Mammary epithelial cell (primary cell): ENCODE results near the gene KMT2E.

Experiments
- CTCF ChIP-seq, 2 donors: IDR thresholded peaks in 1 of 2; conservative IDR thresholded peaks in 1 of 2; 2 replicates each; pipeline ENCODE4 v1.5.1; 2011 to 2012; ENCODE audit warnings: inconsistent platforms in 2 of 2, low read length in 2 of 2, mild to moderate bottlenecking in 2 of 2, control low read depth in 1 of 2, low read depth in 1 of 2; ENCODE audit not compliant: insufficient read depth in 1 of 2; ENCODE audit errors: extremely low read depth in 1 of 2
- EZH2 ChIP-seq: IDR thresholded peaks from 2 replicates; pipeline ENCODE4 v1.6.1; 2012; ENCODE audit warnings: low read length, inconsistent platforms, borderline replicate concordance

- no peak for TF ChIP-seq CTCF (conservative IDR thresholded peaks at IDR 0.05 in 1 of 2, IDR thresholded peaks at IDR 0.05 in 1 of 2; ENCODE audit: extremely low read depth in 1 of 2, insufficient read depth in 1 of 2, low read depth in 1 of 2, low read length in 2 of 2)
- no peak for TF ChIP-seq EZH2
These were observed 54.9 kb downstream of the KMT2E start for GRCh38 chr7:105068886-105069285.
